Stimulated activated CD4-positive, alpha-beta T cell treated with anti-CD3 and anti-CD28 coated beads, Interleukin-1b, Interleukin-23, amount 100 ng/mL, for 48 hours (primary cell): ENCODE results near the gene LRRC74B.
"Not testable (repeated sequence)": the region's sequence is repeated elsewhere in the genome, so short reads cannot be mapped to it uniquely, and the experiment has no call there.

Experiments
- DNase-seq: peaks from one replicate; pipeline ENCODE4 v3.0.0-alpha.2; 2020

The LRRC74B gene

GRCh38 chr22:21054714-21055563, 9.2 kb downstream of the LRRC74B start:
- no peak for DNase-seq

GRCh38 chr22:21055564-21055834, 9.8 kb downstream of the LRRC74B start:
- no peak for DNase-seq

DNA sequence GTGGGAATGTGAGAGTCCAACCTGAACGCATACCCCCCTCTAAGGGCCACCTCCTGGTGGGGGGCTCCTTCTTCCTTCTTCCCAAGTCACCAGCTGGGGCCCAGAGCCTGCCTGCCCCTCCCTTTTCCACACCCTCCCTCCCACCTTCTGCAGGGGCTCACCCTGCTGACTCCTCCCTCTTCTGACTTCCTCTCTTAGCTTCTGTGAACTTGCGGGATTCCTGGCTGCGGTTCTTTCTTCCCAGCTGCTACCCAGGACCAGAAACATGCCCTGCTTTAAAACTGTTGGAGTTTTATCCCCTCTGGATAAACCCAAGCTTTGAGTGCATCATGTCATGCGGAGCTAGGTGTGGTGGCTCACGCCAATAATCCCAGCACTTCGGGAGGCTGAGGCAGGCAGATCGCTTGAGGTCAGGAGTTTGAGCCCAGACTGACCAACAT, 10.2 kb downstream of the LRRC74B start:
- no peak for DNase-seq

- DNase-seq, result not testable (repeated sequence)
Observed at GRCh38 chr22:21060363-21060762, 14.6 kb downstream of the LRRC74B start.

DNA sequence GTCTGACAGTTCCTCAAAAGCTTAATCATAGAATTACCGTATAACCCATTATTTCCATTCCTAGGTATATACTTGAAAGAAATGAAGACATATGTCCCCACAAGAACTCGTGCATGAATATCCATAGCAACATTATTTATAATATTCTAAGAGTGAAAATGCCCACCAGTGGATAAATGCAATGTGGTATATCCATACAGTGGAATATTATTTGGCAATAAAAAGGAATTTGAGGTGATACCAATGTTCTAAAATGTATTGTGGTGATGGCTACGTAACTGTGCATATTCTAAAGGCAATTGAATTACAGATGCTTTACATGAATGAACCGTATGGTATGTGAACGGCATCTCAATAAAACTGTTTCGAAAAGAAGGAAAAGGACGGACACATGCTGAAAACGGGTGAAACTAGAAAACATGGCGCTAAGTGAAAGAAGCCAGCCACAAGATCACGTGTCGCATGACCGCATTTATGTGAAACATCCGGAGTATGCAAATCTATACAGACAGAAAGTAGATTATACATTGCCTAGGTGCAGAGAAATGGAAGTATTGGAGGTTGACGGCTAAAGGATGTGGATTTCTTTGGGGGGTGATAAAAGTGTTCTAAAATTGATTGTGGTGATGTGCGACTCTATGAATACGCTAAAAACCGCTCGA, 16.0 kb downstream of the LRRC74B start:
- not testable (repeated sequence) for DNase-seq

DNA sequence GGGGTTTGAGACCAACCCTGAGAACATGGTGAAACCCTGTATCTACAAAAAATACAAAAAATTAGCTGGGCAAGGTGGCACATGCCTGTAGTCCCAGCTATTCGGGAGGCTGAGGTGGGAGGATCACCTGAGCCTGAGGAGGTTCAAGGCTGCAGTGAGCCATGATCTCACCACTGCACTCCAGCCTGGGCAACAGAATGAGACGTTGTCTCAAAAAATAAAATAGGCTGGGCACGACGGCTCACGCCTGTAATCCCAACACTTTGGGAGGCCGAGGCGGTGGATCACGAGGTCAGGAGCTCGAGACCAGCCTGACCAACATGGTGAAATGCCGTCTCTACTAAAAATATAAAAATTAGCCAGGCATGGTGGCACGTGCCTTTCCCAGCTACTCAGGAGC, 18.7 kb downstream of the LRRC74B start:
- not testable (repeated sequence) for DNase-seq

DNA sequence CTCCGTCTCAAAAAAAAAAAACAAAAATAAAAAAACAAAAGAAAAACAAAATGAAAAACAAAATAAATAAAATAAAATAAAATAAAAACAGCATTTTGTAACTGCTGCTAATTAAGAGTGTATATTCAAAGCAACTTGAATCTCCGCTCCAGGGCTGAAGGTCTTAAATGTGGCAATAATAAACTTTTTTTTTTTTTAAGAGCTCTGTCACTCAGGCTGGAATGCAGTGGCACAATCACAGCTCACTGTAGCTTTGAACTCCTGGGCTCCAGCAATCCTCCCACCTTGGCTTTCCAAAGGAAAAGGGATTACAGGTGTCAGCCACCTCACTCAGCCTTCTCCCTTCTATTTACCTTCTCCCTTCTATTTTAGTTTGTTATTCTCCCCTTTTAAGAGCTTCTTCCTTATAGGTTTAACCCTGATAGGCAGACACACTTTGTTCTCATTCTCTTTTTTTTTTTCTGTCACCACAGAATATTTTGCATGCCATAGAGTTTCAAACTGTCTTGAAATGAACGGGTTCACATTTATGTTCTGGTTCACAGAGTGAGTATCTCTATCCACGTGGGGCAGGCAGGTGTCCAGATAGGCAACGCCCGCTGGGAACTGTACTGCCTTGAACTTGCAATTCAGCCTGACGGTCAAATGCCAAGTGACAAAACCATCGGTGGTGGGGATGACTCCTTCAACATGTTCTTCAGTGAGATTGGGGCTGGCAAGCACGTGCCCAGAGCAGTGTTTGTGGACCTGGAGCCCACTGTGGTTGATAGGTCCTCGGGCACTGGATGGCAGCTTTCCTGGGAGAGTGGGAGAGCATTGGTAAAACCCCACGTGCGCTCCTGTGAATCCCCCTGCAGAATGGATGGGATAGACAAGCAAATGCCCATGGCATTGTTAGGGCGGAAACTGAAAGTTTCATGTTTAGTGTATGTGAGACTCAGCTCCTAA, 19.4 kb downstream of the LRRC74B start:
- DNase-seq, result no peak

DNA sequence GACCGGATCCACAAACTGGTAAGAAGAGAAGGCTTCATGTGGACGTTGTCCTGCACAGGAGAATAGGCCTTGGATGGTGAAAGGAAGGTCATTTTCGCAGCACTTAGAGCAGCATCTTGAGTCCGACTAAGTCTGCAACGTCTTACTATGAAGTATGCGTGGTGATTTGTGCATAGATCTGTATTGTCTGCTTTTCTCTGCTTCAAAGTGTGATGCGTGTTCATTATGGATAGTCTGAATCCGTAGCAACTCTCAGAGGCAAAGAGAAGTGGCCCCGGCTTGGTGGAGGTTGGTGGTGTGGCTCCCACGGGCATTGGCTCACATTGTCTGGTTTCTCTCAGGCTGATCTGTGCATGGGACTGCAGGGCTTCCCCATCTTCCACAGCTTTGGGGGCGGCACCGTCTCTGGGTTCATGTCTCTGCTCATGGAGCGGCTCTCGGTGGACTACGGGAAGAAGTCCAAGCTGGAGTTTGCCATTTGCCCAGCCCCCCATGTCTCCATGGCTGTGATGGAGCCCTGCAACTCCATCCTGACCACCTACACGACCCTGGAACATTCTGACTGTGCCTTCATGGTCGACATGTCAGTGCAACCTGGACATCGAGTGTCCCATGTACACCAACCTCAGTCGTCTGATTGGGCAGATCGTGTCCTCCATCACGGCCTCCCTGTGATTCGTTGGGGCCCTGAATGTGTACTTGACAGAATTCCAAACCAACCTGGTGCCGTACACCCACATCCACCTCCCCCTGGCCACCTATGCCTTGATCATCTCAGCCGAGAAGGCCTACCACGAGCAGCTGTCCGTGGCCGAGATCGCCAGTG, 21.5 kb downstream of the LRRC74B start:
- DNase-seq, result no peak

DNA sequence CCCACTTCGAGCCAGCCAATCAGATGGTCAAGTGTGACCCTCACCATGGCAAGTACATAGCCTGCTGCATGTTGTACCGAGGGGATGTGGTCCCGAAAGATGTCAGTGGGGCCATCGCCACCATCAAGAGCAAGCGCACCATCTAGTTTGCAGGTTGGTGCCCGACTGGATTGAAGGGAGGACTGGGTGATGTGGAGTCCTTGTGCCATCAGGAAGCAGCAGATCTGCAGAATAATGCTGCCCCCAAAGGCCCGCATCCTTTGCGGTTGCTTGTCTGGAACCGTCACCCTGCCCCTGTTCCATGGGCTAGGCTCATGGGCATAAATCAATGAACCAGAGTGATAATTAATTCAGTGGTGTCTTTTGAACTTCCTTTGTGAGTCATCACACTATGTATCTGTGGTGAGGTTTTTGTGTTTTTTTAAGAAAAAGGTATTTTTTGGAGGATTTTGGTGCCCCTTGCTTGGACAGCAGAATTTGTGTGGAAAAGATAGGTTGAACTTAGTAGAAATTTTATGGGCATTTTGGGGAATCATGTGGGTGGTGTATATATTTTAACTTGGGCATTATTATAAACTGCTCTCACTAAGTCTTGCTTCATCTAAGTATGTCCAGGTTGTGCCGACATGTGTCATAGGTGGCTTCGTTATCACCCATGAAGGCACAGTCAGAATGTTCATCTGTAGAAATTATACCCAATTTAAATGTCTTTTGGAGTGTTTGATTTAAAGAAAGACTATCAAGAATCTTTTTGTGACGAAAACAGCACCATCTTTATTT, 22.3 kb downstream of the LRRC74B start:
- DNase-seq, result no peak

- no peak for DNase-seq
Observed at GRCh38 chr22:21068681-21069276, 23.0 kb downstream of the LRRC74B start.

- DNase-seq, result no peak
Observed at GRCh38 chr22:21069375-21069774, 23.6 kb downstream of the LRRC74B start.

DNA sequence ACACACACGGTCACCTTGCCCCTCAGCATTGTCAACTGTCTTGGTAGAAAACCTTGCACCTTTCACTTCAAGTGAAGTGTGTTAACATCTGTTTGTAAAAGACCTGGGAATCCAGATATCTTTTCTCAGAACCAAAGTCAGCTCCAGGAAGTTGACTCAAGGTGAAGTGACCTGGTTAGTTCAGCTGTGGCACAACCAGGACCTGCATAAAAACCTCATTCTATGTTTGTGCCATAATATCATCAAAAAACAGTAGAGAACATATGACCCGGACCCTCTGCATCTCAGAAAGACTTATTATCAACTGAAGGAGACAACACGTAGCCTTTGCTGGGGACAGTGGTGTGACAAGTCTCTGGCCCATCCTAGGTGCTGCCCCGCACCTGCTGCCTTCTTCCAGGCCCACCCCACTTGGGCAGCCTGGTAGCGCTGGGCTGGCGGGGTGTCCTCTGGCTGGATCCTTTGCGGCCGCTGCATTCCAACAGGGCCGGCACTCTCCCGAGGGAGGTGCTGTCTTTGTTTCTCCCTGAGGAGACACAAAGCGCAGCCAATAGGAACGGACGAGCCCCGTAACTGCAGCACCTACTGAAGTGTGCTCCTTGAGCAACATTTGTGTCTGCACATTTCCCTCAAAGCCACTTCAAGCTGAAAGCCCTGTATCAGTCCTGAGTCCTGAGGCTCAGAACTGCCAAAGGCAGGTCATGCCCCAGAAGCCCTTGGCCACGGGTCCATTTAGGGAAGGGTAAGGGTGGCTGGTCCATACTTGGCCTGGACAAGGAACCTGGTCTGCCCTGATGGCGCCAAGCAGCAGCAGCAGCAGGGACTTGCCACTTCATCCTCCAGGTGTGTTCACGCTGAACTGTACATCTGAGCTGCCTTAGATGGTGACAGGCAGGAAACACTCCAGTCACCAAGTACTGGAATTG, 25.2 kb downstream of the LRRC74B start:
- DNase-seq, result no peak

DNA sequence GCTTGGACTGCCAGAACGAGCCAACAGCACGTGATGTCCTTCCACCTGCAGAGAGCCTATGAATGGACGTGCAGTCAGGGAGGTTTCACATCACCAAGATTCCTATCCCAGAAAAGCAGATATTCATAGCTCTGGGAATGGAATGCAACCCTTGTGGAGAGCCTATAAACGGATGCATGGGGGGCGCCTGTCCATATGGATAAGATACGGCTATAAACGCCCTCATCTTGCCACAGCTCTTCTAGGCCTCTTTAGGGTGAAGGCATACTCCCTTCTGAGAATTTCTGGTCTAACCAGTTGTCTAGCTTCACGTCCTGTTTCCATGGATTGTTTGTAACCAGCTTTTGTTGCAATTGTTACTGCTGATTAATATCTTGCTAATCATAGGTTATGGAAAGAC, 26.1 kb downstream of the LRRC74B start:
- not testable (repeated sequence) for DNase-seq

- DNase-seq, result no peak
Observed at GRCh38 chr22:21073023-21073422, 27.3 kb downstream of the LRRC74B start.

DNA sequence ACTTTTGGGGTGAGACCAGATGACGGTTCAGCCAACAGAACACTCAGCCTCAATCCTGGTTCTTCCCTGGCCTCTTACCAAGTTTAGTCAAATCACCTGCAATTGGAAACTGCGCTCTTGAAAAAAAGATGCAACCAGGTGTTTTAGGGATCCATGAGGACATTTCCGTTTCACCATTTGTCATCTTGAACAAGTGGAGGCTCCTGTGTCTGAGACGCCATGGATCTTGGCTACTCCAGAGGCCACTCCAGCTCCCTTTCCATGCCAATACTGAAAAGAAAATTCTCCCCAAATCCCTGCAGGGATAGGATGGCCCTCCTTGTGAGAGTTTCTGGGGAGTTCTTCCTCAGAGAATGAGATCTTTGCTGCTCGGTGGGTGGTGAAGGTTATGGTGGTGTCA, 27.7 kb downstream of the LRRC74B start:
- no peak for DNase-seq

DNA sequence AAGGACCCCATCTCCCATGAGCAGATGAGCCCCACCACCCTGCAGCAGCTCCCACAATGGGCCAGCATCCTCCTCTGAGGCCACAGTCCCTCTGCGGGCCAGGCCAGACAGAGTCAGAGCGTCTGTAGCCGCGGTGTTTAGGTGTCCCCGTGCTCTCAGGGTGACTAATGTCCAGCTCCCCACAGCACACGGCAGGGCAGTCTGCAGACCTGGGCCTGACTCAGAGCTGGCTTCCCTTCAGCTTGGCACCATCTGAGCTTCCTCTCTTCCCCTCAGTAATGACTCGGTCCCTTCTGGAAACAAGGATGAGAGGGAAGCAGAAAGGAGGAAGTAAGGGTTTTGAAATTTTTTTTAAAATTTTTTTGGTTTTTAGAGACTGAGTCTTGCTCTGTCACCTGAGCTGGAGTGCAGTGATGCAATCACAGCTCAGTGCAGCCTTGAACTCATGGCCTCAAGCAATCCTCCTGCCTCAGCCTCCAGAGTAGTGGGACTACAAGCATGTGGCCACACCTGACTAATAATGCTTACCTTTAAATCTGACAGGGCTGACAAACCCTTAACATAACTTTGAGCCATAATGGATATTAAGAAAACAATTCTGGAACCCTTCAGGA, 28.5 kb downstream of the LRRC74B start:
- DNase-seq, result no peak

DNA sequence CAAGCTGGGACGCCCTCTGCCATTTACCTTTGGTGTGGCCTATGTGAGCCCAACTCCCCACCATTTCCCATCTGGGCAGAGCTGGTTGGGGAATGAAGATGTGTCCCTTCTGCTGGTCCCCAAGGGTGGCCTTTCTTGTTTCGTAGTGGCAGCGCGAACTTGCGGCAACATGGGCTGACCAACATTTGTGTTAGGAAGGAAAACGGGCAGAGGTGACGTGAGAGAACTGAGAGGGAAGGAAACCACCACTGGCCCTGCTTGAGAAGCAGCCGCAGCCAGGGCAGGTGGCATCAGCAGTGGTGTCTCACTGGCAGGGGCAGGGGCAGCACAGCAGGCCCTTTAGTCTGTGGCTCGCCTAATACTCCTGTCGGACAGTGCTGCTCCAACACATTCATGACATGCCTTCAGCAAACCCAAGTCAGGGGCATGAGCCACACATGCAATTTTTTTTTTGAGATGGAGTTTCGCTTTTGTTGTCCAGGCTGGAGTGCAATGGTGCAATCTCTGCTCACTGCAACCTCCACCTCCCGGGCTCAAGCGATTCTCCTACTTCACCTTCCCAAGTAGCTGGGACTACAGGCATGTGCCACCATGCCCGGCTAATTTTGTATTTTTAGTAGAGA, 29.9 kb downstream of the LRRC74B start:
- no peak for DNase-seq

DNA sequence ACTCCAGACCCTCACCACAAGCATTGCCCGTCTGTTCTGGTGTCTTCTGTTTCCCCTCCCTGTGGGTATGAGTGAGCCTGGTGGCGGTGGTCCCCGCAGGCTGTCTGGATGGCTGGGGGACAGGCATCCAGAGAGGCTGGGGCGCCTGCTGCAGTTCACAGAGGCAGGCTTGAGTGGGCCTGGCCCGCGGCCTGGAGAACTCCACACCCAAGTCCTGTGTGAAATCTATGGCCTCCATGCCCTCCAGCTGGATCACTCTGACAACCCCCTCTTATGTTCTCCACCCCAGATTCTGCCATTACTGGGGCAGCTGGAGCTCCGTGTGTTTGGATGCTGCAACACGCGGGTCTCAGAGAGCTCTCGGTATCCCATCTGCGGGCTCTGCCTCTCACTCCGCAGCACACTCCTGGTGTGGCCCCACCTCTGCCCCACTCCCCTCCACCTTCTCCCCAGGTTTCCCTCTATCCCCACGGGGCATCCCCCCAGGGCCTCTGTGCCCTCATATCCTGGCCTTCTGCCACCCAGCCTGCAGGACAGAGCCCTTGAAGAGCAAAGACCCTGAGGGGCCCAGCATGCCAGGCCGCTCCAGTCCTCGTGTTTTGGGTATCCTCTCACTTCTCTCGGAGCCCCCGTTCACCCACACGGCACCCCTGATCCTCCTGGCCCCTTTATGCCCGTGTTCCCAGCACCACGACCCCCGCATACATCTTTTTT, 31.3 kb downstream of the LRRC74B start:
- DNase-seq, result no peak
